Amniotic epithelial cell (primary cell): ENCODE data around the gene PM20D2.
A peak's percentile ranks its signal among the peaks of the same experiment; 100 is the strongest.

ENCODE experiments used
- DNase-seq: peaks from one replicate; pipeline ENCODE4 v3.0.0-alpha.2; 2010; ENCODE audit warnings: low read depth

Gene PM20D2

DNA sequence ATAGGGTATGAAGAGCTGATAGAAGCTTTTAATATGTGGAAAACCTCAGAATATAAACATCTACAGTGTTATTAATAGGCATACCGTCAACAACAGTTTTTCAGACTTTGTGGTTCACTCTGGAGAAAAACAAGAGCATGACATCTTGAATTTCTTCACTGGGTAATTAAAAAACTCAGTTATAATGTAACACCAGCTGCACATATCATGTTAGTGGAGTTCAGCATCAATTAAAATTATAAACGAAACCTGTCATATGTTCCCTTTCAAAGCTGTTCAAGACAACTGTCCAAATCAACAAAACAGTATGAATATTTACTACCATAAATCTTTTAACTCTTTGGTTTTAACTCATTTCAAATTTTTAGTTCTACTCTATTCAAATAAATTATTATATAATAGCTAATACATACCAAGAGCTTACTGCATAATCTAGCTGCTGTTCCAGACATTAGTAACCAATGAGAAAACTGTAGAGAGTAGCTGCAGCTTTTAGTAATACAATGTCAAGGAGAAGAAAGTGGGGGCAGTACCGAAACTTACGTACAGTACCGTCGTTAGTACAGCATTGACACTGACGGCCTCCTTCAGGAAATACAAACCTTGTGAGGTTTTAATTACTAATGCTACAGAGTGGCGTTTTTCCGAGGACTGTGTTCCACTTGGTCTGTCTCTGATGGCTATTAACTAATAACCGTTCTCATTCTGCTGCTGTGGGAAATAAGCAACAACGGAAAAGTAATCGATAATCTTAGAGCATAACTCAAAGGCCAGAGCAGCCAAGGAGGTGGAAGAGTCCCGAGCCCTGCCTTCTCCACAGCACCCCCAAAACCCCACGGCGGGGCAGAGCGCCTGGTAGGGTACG, 532 bp upstream of the PM20D2 start:
- peak; percentile 31 for DNase-seq

DNA sequence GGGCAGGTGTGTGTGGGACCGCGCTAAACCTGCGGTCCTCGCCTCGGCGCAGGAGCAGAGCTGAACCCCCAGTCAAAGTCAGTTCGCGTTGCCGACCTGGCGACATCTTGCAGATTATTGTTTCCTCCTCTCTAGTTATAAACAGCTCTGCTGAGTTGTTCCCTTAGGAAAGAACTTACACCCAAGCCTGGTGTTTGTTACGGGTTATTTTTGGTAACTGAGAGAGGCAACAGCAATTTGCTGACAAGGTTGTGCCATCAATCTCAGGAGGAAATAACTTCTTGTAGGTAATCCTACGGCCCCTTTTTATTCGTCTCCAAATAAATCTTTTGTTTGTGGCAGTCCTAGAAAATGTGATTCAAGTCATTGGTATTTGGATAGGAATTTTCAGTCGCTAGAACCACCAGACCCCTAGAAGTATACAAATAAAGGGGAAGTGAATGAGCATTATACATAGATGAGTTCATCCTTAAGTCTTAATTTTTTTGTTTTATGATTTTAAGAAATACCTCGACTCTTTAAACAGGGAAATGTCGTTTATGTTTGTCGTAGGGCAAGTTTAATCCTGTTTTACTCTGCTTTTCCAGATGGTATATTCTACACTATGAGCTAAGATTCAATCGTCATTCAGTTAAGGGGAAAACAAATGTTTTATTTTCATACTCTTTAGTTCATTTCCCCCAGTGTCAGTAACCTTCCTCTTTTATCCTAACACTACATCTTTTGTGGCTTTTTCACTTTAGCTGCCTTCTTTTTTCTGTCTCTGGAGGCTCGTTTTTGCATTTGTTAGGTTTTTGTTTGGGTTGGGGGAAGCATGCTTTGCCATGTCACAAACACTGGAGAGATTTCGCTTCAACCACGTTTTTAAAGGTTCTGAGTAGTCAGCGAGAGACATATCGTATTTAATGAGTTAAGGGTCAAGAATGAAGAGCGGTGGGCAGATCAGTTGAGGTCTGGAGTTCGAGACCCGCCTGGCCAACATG, 1.2 kb downstream of the PM20D2 start:
- DNase-seq, result peak; percentile 33

DNA sequence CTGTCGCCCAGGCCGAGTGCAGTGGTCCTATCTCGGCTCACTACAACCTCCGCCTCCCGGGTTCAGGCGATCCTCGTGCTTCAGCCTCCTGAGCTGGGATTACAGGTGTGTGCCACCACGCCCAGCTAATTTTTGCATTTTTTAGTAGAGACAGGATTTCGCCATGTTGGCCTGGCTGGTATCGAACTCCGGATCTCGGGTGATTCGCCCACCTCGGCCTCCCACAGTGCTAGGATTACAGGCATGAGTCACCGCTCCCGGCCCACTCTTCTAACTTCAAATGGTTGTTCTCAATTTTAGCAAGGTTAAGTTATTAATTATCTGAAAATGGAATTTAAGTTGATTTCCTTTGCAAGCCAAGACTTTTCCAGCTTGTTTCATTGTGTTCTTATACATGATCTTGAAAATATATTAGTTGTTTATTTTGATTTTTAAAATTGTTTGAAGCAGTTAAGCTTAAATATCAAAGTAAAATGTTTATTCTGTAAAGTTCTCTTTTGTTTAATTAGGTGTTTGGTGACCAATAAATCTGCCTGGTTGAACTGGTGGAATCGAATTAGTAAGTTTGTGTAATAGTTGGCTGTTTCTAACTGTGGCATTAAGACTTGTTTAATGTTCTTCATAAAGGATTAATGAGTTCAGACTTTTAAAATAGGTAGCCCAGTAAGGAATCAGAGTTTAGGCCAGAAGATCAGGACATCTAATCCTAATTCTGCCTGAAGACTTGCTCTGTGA, 2.3 kb downstream of the PM20D2 start:
- no peak for DNase-seq

DNA sequence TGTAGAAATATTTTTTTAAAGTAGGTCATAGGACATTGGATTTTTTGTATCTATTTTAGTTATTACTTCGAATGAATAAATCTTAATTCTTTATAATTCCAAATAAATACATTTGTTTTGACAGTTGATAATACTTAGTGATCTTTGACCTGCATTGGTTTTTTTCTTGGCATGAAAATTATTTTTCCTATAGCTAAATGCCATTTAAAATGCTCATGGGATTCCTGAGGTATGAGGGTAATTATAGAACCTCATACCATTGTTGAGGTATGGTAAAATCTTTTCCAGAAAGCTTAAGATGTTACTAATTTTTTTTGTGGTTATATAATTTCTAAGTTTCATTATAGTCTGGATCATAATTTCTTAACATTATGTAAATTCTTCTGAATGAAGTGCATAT, 8.3 kb downstream of the PM20D2 start:
- no peak for DNase-seq

DNA sequence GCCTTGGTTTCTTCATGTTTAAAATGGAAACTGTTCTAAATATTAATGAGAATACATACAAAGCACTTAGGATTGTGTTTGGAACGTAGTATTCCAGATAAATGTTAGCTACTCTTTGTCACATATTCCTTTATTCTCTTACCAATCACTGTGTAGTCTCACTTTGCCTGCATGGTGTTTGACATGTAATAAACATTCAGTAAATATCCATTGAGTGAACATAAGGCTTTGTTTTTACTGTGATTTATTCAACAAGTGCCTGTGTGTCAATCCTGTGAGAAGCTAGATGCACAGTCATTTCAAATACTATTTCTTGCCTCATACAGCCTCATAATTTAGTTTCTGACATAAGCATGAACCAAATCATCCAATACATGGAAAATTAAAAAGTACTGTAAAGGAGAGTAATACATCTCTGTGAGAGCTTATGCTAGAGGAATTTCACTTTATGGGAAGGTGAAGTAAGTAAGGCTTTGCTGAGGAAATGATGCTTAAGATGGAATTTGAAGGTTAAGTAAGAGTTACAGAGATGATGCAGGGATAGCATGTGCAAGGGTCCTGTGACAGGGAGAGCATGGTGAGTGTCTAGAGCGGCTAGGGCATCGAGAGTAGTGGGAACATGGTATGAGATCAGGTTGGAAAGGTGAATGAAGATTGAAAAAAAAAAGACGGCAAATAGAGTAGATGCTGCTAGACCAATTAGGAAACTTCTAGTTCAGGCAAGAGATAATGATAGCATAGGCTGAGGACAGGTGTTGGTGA, 14.7 kb downstream of the PM20D2 start:
- no peak for DNase-seq

DNA sequence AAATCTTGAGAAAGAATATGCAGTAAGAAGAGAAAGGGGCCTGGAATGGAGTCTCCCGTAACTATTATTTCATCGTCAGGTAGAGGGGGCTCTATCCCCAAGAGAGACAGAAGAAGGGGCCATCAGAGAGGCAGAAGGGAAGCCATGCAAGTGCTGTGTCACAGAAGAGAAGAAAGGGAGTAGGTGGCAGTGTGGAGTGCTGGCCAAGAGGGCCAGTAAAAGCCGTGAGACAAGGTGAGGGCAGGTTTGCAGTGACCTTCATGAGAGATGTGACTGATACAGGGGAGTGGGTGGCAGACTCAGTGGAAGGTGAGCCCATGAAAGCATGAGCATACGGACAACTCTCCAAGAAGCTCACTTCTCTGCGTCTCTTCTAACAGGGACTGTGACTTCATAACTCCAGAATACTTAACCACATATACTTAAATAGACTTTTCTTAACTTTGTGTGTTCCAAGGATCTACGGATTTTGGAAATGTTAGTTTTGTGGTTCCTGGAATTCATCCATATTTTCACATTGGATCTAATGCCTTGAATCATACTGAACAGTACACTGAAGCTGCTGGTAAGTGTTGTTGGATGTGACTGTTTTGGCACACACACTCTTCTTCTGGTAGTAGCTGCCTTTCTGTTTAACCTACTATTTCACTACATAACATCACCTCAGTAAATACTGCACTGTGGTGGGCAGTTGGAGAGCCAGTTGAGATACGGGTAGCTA, 15.6 kb downstream of the PM20D2 start:
- DNase-seq, result peak; percentile 14

DNA sequence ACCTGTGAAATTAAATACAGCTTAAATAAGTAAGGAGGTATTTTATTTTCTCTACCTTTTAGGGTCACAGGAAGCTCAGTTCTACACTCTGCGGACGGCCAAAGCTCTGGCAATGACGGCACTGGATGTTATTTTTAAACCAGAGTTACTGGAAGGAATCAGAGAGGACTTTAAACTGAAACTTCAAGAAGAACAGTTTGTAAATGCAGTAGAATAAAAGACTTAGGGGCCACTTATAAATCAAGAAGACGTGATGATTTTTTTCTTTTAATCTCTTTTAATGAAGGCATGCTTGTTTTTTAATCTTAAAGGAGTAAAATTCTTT, 16.2 kb downstream of the PM20D2 start:
- DNase-seq, result no peak

DNA sequence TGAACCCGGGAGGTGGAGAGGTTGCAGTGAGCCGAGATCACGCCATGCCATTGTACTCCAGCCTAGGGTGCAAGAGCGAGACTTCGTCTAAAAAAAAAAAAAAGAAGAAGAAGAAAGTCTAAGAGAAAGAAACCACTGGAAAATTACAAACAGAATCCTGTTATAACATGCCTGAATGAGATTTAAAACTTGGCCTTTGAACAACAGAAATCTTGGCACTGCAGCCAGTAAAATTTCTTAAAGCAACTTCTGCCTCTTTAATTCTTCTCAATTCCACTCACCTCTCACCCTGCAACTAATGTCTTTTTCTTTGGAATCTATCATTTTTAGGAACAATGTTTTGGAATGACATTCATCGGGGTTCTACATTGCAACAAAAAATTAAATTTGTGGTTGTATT, 26.3 kb downstream of the PM20D2 start:
- no peak for DNase-seq

DNA sequence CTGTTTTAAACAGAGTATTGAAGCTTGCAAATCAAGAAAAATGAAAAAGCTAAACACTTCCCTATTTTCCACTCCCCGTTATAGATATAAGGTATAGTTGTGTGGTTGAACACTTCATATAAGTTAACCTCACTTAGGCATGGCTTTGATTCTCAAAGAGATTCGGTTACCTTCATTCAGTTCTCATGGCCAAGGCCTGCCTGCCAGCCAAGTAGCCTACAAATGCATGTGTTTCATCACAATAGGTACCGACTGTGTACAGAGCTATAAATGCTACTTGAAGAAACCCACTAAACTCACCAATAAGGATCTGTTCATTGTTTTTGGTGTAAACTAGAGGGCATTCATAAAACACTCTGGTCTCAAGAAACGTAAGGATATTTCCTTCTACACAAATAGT, 27.8 kb downstream of the PM20D2 start:
- no peak for DNase-seq

DNA sequence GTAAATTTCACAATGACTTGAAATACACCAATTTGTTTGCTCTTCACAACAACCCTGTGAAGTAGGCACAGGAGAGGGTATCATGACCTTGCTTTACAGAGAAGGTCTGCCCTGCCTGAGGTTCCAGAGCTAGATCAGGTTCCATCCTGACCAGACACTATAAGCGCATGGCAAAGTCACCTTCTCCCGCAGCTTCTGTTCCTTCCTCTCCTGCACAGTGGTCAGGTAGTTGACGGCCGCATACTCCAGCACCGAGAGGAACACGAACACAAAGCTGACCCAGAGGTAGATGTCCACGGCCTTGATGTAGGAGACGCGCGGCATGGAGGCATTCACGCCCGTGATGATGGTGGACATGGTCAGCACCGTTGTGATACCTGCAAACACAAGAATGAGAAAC, 34.3 kb downstream of the PM20D2 start:
- DNase-seq, result no peak

DNA sequence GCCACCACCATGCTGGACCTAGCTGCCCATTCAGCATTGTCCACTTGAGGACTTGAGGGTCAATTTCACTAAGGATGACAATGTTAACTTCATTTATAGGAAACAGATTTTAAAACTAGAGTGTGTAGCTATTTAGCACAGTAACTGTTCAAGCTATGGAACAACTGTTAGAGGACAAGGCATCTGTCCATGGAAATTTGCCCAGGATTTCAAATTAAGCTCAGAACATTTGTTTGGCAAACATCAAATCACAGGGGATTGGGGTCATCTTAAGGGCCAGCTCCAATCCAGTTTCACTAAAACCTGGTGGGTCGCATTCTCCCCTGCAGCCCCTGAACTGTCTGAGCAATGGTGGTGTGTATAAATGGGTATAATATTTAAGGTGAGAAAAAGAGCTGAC, 35.1 kb downstream of the PM20D2 start:
- no peak for DNase-seq

DNA sequence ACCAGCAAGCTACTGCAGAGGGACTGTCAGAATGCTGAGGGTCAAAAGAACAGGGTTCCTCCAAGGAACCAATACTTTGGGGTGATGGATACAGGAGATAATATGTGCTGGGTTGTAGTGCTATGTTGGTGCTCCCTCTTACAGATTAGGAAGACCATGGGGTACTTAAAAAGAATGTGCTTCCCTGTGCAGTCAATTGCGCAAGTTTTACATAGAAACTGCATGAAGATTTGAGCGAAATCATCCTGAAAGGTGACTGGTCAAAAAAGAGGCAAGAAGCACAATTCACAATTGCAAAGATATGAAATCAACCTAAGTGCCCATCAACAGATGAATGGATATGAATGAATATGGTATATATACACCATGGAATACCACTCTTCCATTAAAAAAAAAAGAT, 37.4 kb downstream of the PM20D2 start:
- DNase-seq, result no peak

DNA sequence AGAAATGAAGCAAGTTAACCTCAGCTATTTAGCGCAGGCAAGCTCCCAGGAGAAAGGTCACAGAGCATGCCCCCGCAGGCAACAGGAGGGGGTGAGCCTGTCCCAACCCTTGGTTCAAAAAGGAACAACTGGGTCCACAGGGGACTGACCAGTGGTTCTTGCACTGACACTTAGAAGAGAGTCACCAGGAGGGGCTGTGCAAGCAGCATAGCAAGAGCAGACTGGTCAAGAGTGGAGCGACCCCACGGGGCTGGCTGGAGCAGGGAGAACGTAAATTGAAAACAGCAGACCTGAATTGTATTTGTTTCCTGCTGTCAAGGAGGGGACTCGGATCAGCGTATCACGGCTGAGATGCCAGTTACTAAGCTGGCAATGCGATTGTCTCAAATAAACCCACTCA, 38.5 kb downstream of the PM20D2 start:
- no peak for DNase-seq

DNA sequence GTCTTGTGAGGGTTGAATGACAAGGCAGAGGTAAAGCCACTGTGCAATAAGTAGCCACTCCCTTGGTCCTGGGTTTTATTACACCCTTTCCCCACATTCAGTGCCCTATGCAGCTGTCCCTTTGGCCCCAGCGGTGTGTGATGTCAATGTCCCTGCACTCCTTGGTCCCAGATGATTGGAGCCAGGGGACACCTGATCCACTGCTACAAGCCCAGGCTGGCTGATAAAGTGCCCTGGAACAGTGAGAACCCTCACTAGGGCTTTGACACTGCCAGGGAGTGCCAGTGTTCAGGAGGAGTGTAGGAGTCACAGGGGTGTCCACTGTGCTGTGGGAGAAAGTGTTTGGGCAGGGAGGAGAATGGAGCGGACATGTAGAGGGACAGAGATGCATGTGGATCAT, 40.9 kb downstream of the PM20D2 start:
- no peak for DNase-seq

DNA sequence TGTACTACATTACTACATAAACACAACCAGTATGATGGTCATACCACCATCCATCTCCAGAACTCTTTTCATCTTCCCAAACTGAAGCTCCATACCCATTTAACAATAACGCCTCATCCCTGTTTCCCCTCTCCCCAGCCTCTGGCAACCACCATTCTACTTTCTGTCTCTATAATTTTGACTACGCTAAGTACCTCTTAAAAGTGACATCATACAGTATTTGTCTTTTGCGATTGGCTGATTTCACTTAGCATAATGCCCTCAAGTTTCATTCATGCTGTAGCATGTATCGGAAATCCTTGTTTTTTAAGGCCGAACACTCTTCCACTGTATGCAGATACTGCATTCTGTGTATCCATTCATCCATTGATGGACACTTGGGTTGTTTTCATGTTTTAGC, 41.6 kb downstream of the PM20D2 start:
- DNase-seq, result no peak

DNA sequence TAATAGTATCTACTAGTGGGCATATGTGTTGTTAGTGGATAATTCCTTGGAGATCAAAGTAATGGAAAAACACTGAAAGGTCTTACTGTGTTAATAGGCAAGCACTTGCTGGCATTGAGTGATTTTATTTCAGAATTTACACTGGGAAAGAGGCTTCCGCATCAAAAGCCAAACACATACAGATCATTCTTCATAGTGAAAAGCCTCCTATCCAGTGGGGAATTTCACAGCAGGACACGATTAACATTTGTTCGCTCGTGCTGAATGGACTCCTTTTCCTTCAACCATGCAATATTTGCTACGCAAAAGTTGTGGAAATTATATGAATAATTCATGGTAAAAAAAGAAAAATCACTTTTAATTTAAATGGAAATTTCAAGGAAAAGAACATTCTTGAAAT, 44.9 kb downstream of the PM20D2 start:
- no peak for DNase-seq

DNA sequence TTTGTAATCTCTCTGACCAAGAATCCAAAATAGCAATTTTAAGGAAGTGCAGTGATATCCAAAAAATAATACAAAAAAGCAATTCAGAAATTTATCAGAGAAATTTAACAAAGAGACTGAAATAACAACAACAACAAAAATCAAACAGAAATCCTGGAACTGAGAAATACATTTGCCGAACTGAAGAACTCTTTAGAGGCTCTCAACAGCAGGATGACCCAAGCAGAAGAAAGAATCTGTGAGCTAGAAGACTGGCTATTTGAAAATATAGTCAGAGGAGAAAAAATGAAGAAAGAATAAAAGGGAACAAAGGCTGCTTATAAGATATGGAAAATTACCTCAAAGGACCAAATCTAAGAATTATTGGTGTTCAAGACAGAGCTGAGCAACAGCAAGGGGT, 48.7 kb downstream of the PM20D2 start:
- DNase-seq, result no peak

DNA sequence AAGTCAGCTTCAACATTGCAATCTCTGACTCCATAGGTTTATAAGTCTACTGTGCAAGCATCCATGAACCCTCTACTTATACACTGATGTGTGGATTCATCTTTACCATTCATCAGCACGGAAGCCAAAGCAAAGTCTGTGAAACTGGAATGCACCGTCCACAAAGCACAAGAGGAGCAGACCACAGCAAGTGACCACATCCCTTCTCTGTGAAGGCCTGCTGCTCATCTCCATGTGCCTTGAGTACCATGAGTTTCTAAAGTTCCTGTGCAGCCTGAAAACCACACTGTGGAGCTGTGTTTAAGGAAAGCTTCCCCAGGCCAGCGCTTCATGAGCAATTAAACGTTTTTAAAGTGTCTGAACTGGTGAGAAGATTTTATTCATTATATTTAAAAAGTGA, 51.3 kb downstream of the PM20D2 start:
- no peak for DNase-seq

DNA sequence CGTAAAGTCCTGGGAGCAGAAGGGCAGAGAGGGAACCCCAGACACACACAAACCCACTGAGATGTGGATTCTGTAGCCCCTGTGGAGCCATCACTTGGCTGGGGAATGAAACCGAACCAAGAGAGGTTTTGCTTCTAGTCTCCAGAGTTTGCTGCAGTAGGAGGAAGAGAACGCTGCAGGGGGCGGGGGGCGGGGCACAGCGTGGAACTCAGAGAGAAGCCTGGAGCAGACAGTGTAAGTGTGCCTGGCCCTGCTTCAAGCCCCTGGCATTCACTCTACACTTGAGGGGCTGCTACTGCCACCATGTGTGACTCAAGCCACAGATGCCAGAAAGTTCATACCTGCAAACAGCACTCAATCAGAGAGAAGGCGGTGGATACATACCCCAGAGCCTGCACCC, 52.4 kb downstream of the PM20D2 start:
- no peak for DNase-seq

DNA sequence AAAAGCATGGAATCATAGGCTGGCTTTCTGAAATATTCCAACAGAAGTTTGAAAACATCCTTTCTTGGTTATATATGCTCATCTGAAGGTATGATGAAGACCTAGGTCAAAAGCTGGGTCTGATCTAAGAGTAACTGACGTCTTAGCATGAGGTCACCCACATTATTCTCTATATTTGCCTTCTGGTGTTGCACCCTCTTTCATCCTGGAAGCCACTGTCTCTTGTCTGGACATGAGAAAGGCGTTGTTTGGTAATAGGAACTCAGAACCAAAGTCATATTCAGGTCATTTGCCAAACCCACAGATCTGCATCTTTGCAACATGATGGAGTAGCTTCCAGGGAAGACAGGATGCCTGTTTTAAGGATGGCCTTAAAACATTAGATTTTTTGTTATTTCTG, 53.7 kb downstream of the PM20D2 start:
- DNase-seq, result no peak

DNA sequence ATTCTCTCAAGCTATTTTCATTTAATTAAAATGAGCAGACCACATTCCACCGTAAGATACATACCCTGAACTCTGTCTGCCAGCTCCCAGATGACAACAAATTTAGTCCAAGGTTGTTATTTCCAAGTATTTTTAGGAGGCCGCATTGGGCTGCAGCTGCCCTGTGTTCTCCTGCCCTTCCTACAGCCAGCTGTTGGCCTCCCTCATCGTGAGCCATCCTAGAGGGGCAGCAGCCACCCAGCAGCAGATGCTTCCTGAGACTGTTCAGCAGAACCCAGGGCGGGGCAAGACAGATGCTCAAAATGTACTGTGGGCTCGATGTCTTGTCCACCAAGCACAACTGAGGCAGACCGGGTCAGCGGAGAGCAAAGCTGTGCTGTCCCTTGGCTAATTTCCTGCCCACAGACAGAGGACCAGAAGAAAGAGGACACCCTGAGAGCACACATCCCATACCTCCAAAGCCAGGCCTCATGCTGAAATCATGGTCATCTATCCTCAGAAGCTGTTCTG, 54.9 kb downstream of the PM20D2 start:
- no peak for DNase-seq
